GM19468 (cell line): ENCODE data around the gene ABCC8.

ENCODE experiments used
- ATAC-seq: cut with Tn5 transposase; IDR thresholded peaks from one replicate; pipeline ENCODE4 v1.9.1; 2021; ENCODE audit warnings: mild to moderate bottlenecking, moderate library complexity, moderate number of reproducible peaks; ENCODE audit not compliant: unreplicated experiment; ENCODE audit errors: extremely low read depth

The ABCC8 gene

GRCh38 chr11:17475666-17476316 is 854 bp downstream of the ABCC8 start:
- ATAC-seq, result no peak

DNA sequence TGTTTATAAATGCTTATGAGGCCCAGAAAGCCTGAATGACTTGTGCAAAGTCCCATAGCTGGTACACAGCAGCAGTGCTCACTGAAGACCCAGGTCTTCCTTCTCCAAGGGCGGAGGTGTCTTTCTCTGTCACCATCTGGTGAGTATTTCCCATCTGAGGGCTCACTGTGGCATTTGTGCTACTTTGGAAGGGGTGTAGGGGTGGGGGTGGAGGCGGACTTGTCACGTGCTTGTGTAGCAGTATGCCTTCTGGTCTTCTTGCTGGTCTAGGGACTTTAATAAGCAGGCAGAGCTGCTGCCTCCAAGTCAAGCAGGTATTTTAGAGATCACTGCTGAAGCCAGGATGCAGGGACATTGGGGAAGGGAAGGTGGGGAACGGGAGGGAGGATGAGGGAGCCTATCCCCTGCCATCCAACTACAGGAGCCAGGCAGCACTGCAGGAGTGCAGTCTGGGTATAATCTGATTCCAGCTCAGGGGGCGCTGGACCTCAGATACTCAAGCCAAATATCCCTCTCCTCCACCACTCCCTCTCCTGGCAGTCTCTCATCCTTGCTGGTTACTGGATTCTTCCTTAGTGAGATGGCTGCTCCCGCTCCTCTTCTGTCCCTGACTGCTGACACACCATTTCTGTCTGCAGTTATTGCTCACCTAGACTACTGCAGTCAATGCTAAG is 3.4 kb downstream of the ABCC8 start:
- ATAC-seq, result no peak

GRCh38 chr11:17472467-17472866 is 4.2 kb downstream of the ABCC8 start:
- no peak for ATAC-seq

GRCh38 chr11:17471501-17471900 is 5.1 kb downstream of the ABCC8 start:
- no peak for ATAC-seq

- ATAC-seq, result no peak
Measured at GRCh38 chr11:17469998-17470397, 6.6 kb downstream of the ABCC8 start.

GRCh38 chr11:17468122-17468521 is 8.5 kb downstream of the ABCC8 start:
- no peak for ATAC-seq

- no peak for ATAC-seq
Measured at GRCh38 chr11:17463546-17464174, 13.0 kb downstream of the ABCC8 start.

DNA sequence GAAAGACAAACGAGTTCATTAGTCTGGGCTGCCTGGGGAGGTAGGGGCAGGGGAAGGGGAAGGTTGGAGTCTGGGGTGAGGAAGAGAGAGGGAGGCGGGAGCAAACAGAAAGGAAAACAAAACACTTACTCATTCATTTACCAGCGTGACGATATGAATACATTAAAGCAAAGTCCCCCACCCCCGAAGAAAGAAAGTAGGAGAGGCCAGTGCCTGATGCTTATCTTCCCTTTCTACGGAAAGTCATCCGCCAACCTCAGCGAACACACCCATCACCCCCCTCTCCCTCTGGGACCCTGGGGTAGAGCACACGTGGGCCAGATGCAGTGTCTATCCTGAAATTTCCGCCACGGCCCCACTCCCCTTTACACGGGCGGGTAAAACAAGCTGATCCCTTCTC is 13.7 kb downstream of the ABCC8 start:
- ATAC-seq, result no peak

GRCh38 chr11:17460406-17460805 is 16.2 kb downstream of the ABCC8 start:
- no peak for ATAC-seq

DNA sequence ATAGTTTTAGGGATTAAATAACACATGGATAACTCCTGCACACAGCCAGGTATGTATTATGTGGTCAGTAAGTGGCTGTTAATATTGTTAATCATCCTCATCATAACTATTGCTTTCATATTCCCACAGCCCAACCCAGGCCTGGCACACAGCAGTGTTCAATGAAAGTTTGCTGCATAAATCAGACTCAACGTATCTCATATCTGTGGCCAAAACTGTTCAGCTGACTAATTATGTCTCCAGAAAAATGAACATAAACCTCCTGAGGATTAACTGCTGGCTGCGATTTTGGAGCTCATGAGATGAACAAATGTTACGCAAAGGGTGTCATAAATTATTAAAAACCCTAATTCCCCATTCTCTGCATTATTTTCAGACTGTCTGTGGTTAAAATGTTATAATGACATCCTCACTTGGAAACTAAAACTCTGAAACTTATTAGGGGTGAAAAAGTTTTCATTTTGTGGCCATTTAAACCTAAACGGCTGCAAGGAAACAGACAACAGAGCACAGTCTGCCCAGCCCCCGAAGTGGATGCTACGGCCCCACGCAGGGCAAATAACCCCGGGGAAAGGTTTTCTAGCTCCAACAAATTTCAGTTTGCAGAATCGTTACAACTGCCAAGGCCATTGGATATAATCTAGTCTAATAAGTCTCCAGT is 17.3 kb downstream of the ABCC8 start:
- ATAC-seq, result no peak

- no peak for ATAC-seq
Measured at GRCh38 chr11:17458268-17458667, 18.4 kb downstream of the ABCC8 start.

DNA sequence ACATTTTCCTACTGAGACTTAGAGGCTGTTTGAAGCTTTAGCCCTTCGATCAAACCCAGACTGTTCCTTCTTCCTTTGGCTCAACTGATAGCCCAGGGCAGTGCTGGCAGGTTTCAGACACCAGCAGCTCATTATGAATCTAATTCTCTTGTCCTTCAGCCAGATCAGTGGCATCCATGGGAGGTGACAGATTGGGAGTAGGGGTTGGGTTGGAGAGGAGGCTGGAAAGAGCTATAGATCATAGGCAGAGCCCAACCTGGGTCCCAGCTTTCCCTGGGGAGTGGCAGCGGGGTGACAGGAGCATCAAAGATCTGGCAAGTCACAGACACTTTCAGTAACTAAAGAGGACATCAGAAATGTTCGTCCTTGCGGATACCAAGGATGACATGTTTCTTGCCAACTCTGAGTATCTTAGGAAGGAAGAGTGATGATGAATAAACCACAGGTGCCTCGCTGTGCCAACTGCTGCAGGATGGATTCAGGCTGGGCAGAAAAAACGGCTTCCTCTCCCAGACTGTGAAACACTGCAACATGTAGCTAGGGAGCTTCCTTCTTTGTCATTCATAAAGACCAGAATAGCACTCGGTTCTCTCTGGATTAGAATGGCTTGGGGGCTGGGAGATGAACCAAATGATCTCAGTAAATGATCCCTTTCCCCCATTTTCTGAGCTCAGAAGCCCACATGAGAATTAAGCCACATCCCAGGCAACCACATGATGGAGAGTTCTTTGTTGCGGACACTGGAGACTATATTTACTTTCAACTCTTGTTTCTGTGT is 19.1 kb downstream of the ABCC8 start:
- ATAC-seq, result no peak

GRCh38 chr11:17452668-17453067 is 24.0 kb downstream of the ABCC8 start:
- no peak for ATAC-seq

DNA sequence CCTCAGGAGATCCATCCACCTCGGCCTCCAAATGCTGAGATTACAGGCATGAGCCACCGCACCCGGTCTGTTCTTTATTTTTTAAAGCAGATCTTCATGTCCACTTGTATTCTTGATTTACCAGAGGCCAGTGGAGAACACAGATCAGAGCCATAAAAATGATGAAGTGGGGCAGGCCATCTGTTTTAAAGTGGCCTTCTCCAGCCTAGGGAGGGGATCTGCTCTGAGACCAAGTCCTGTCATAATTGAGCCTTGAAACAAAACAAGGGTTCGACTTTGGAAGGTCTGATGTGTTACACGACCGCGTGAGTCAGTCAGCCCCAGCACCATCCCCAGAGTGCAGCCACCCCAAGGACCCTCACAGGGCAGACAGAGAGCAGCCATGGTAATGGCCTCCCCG is 27.5 kb downstream of the ABCC8 start:
- ATAC-seq, result no peak

GRCh38 chr11:17446482-17446881 is 30.2 kb downstream of the ABCC8 start:
- ATAC-seq, result no peak

- ATAC-seq, result no peak
Measured at GRCh38 chr11:17445240-17445795, 31.3 kb downstream of the ABCC8 start.

GRCh38 chr11:17443926-17444690 is 32.5 kb downstream of the ABCC8 start:
- no peak for ATAC-seq

DNA sequence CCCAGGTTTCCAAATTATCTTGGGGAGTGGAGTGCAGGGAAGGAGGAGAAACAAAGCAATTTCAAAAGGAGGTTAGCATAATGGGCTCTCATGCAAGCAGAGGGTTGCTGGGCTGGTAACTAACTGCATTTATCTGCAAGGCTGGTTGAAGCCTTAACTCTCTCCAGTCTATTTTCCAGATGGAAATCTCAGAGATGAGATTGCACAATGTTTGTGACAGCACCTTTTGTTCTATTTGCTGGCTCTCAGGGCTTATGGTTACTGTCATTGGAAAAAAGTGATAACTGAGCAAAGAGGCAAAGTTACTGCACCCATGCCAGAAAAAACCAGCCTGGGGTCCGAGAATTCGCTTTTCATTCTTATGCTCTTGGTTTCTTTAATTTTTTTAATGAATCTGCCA is 33.2 kb downstream of the ABCC8 start:
- ATAC-seq, result no peak

GRCh38 chr11:17443000-17443399 is 33.6 kb downstream of the ABCC8 start:
- ATAC-seq, result no peak
